ENCODE measurements around the gene EFHC1.

Gene EFHC1

DNA sequence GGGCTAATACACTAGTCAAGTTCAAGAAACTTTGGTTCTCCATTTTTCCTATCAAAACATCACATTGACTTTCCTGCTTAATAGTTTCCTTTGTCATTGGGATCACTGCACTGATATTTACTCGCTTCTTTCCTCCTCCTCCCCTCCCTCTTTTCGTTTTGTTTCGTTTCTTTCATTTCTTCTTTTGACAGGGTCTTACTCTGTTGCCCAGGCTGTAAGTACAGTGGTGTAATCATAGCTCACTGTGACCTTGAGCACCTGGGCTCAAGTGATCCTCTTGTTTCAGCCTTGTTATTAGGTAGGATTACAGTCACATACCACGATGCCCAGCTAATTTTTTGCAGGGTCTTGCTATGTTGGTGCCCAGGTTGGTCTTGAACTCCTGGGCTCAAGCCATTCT is 45.9 kb upstream of the EFHC1 start:
- Histone ChIP-seq H3K27ac (ENCODE audit: low read length) (no peak overlapping the region), H2AFZ (ENCODE audit: low read length) (no peak overlapping the region), H3K79me2 (ENCODE audit: low read length) (no peaks in the 10 kb centered on the region), H3K4me2 (ENCODE audit: low read depth, low read length) (no peak overlapping the region), H3K9me2 (replicated peaks; ENCODE audit: insufficient read depth, low read length) (no peaks in the 10 kb centered on the region), H3K9me3 (replicated peaks; ENCODE audit: insufficient read depth, low read length) (no peaks in the 10 kb centered on the region), H3K4me3 (ENCODE audit: low read length) (no peak overlapping the region), H3F3A (ENCODE audit: insufficient read depth, low read length) (peaks cover 22% of the 10 kb centered on the region), H3K27me3 (replicated peaks; ENCODE audit: insufficient read depth, low read length) (no peaks in the 10 kb centered on the region), H3K4me1 (ENCODE audit: low read length) (peaks cover 29% of the 10 kb centered on the region), H3K9ac (ENCODE audit: low read length) (no peak overlapping the region), H3K36me3 (replicated peaks; ENCODE audit: insufficient read depth, low read length) (no peaks in the 10 kb centered on the region), H4K20me1 (ENCODE audit: insufficient read depth, low read length) (no peaks in the 10 kb centered on the region)
- no peak for DNase-seq
- no peak for TF ChIP-seq CTCF (IDR thresholded peaks at IDR 0.05; ENCODE audit: low read length)
- TF ChIP-seq EZH2phosphoT487 (IDR thresholded peaks at IDR 0.05; ENCODE audit: low read length), result no peak
- no peak for TF ChIP-seq EZH2 (optimal IDR thresholded peaks at IDR 0.05; ENCODE audit: low read depth, low read length)

DNA sequence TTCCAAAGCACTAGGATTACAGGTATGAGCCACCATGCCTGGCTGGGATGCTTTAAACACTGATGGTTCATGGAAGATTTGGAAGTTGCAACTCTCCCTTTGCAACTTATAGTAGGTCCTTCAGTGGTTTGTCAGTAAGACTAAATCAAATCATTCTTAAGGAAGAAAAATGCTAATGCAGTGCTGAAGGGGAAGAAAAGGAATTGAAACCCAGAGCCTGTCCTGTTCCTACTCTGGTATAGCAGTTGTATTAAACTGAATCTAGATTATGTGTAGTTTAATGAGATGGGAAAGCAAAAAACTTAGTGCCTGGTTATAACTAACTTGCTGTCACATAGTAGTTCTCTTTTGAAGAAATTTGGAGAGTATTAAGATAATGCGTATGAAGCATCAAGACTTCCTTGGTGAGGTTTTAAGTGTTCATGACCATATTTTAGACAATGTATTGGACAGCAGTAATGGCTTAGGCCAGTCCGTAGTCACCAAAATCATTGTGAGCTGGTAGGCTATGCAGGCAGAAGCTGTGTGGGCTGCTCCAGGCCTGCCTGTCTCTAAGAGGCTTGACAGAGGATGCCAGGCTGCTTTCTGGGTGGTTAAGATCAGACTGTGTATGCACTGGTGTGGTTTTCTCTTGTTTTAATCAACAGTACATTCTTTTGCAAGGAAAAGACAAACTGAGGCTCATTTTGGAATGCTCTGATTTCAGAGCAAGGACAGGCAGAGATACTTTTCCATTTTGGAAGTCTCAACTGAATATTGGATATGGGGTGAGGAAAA is 44.2 kb upstream of the EFHC1 start:
- no peaks in the 10 kb centered on the region for H3K36me3 ChIP-seq (replicated peaks; ENCODE audit: insufficient read depth, low read length)
- H3F3A ChIP-seq (ENCODE audit: insufficient read depth, low read length), result peaks cover 22% of the 10 kb centered on the region
- H4K20me1 ChIP-seq (ENCODE audit: insufficient read depth, low read length), result no peaks in the 10 kb centered on the region
- no peak for DNase-seq
- no peaks in the 10 kb centered on the region for H3K9me2 ChIP-seq (replicated peaks; ENCODE audit: insufficient read depth, low read length)
- H3K9me3 ChIP-seq (replicated peaks; ENCODE audit: insufficient read depth, low read length), result no peaks in the 10 kb centered on the region
- no peaks in the 10 kb centered on the region for H3K27me3 ChIP-seq (replicated peaks; ENCODE audit: insufficient read depth, low read length)
- H3K9ac ChIP-seq (ENCODE audit: low read length), result no peak overlapping the region; the same call in 1 of the 2 replicates
- no peak overlapping the region for H3K4me3 ChIP-seq (ENCODE audit: low read length)
- peak overlapping the region; percentile 71; the same call in 1 of the 2 replicates for H3K4me2 ChIP-seq (ENCODE audit: low read depth, low read length)
- TF ChIP-seq EZH2phosphoT487 (IDR thresholded peaks at IDR 0.05; ENCODE audit: low read length), result no peak
- no peak for TF ChIP-seq EZH2 (optimal IDR thresholded peaks at IDR 0.05; ENCODE audit: low read depth, low read length)
- no peak for TF ChIP-seq CTCF (IDR thresholded peaks at IDR 0.05; ENCODE audit: low read length)
- no peak overlapping the region for H2AFZ ChIP-seq (ENCODE audit: low read length)
- peaks cover 29% of the 10 kb centered on the region for H3K4me1 ChIP-seq (ENCODE audit: low read length)
- peak overlapping the region; percentile 53; the same call in 1 of the 2 replicates for H3K27ac ChIP-seq (ENCODE audit: low read length)
- no peaks in the 10 kb centered on the region for H3K79me2 ChIP-seq (ENCODE audit: low read length)

DNA sequence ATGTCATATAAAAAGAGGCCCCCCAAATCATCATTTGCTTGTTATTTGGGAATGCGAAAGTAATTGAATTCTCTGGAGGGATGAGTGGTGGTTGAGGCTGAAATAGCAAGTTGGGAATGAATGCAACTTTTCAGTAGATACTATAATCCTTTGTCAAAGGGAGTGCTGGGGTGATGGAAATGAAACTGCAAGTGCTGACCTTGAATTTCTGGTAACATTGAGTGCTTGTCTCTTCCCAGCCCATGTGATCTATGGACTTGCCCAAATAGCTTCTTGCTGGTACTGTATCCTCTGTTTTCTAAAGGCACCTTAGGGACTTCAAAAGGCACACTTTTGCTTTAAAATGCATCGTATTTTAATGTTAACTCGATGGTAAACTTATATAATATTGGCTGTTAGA is 43.4 kb upstream of the EFHC1 start:
- Histone ChIP-seq H3K4me3 (ENCODE audit: low read length) (no peak overlapping the region), H3F3A (ENCODE audit: insufficient read depth, low read length) (peaks cover 22% of the 10 kb centered on the region), H3K27ac (ENCODE audit: low read length) (peak overlapping the region; percentile 53; the same call in 1 of the 2 replicates), H3K4me2 (ENCODE audit: low read depth, low read length) (peak overlapping the region; percentile 71), H4K20me1 (ENCODE audit: insufficient read depth, low read length) (no peaks in the 10 kb centered on the region), H3K27me3 (replicated peaks; ENCODE audit: insufficient read depth, low read length) (no peaks in the 10 kb centered on the region), H2AFZ (ENCODE audit: low read length) (no peak overlapping the region), H3K9me2 (replicated peaks; ENCODE audit: insufficient read depth, low read length) (no peaks in the 10 kb centered on the region), H3K9ac (ENCODE audit: low read length) (peak overlapping the region; percentile 19; the same call in 1 of the 2 replicates), H3K4me1 (ENCODE audit: low read length) (peaks cover 29% of the 10 kb centered on the region), H3K79me2 (ENCODE audit: low read length) (no peaks in the 10 kb centered on the region), H3K9me3 (replicated peaks; ENCODE audit: insufficient read depth, low read length) (no peaks in the 10 kb centered on the region), H3K36me3 (replicated peaks; ENCODE audit: insufficient read depth, low read length) (no peaks in the 10 kb centered on the region)
- TF ChIP-seq EZH2 (optimal IDR thresholded peaks at IDR 0.05; ENCODE audit: low read depth, low read length) (no peak), CTCF (IDR thresholded peaks at IDR 0.05; ENCODE audit: low read length) (no peak), EZH2phosphoT487 (IDR thresholded peaks at IDR 0.05; ENCODE audit: low read length) (no peak)
- peak; percentile 63 for DNase-seq
